ENCODE measurements around the gene TSPEAR.
A peak's percentile ranks its signal among the peaks of the same experiment; 100 is the strongest.

TSPEAR gene

DNA sequence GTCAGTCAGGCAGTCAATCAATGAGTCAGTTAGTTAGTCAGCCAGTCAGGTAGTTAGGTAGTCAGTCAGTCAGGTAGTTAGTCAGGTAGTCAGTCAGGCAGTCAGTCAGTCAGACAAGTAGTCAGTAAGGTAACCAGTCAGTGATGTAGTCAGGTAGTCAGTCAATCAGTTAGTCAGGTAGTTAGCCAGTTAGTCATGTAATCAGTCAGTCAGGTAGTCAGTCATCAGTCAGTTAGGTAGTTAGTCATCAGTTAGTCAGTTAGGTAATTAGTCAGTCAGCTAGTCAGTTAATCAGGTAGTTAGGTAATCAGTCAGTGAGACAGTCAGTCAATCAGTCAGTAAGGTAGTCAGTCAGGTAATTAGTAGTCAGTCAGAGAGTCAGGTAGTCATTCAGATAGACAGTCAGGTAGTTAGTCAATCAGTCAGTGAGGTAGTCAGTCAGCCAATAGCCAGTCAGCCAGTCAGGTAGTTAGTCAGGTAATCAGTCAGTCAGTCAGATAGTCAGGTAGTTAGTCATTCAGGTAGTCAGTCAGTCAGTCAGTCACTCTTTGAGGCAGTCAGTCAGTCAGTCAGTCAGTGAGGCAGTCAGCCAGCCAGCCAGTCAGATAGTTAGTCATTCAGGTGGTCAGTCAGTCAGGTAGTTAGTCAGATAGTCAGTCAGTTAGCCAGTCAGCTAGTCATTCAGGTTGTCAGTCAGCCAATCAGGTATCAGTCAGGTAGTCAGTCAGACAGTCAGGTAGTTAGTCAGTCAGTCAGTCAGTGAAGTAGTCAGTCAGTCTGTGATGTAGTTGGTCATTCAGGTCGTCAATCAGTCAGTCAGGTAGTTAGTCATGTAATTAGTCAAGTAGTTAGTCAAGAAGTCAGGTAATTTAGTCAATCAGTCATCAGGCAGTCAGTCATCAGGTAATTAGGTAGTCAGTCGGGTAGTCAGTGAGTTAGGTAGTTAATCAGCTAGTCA lies 186.7 kb downstream of the TSPEAR start:
- ATAC-seq (replicated peaks) = no peak
- DNase-seq = no peak
- no peak overlapping the region for H3K27ac Mint-ChIP-seq
- no peaks in the 10 kb centered on the region for H3K9me3 Mint-ChIP-seq
- H3K36me3 Mint-ChIP-seq (ENCODE audit: insufficient read depth) = no peaks in the 10 kb centered on the region
- H3K4me1 Mint-ChIP-seq (ENCODE audit: low read depth in 2 of 2) = no peaks in the 10 kb centered on the region
- H3K4me3 Mint-ChIP-seq = no peak overlapping the region
- H3K27me3 Mint-ChIP-seq = peaks cover 0 to 15% of the 10 kb centered on the region in 2 donors

DNA sequence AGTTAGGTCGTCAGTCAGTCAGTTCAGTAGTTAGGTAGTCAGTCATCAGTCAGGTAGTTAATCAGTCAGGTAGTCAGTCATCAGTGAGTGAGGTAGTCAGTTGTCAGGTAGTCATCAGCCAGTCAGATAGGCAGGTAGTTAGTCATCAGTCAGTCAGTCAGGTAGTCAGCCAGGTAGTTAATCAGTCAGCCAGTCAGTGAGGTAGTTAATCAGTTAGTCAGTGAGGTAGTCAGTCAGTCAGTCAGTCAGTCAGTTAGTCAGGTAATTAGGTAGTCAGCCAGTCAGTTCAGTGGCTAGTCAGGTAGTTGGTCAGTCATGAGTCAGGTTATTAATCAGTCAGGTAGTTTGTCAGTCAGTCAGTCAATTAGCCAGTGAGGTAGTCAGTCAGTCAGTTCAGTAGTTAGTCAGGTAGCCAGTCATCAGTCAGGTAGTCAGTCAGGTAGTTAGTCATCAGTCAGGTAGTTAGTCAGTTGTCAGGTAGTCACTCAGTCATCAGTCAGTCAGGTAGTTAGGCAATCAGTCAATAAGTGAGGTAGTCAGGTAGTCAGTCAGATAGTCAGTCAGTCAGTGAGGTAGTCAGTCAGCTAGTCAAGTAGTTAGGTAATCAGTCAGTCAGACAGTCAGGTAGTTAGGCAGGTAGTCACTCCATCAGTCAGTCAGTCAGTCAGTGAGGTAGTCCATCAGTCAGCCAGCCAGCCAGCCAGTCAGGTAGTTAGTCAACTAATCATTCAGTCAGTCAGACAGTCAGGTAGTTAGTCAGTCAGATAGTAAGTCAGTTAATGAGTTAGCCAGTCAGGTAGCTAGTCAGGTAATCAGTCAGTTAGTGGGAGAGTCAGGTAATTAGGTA lies 187.6 kb downstream of the TSPEAR start:
- ATAC-seq (replicated peaks) (no peak), DNase-seq (no peak)
- H3K36me3 Mint-ChIP-seq (ENCODE audit: insufficient read depth) = no peaks in the 10 kb centered on the region
- H3K27me3 Mint-ChIP-seq = peaks cover 0 to 13% of the 10 kb centered on the region in 2 donors
- H3K27ac Mint-ChIP-seq = no peak overlapping the region
- no peaks in the 10 kb centered on the region for H3K4me1 Mint-ChIP-seq (ENCODE audit: low read depth in 2 of 2)
- no peak overlapping the region for H3K4me3 Mint-ChIP-seq
- no peaks in the 10 kb centered on the region for H3K9me3 Mint-ChIP-seq

DNA sequence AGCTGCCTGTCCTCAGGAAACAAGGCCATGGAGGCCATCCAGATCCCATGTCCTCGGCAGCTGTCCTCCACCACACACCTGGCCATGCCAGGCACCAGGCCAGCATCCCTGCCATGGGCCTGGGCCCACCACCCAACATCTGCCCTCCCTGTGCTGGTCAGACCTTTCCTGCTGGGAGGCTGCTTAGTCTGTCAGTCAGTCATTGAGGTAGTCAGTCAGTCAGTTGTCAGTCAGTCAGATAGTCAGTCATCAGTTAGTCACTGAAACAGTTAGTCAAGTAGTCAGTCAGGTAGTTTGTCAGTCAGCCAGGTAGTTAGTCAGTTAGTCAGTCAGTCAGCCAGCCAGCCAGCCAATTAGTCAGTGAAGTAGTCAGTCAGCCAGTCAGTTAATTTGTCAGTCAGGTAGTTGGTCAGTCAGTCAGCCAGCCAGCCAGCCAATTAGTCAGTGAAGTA lies 188.6 kb downstream of the TSPEAR start:
- no peak overlapping the region for H3K27ac Mint-ChIP-seq
- H3K9me3 Mint-ChIP-seq = no peaks in the 10 kb centered on the region
- H3K27me3 Mint-ChIP-seq = peaks cover 0 to 12% of the 10 kb centered on the region in 2 donors
- DNase-seq = no peak
- H3K36me3 Mint-ChIP-seq (ENCODE audit: insufficient read depth) = no peaks in the 10 kb centered on the region
- no peak overlapping the region for H3K4me3 Mint-ChIP-seq
- H3K4me1 Mint-ChIP-seq (ENCODE audit: low read depth in 2 of 2) = no peaks in the 10 kb centered on the region
- ATAC-seq (replicated peaks) = no peak

DNA sequence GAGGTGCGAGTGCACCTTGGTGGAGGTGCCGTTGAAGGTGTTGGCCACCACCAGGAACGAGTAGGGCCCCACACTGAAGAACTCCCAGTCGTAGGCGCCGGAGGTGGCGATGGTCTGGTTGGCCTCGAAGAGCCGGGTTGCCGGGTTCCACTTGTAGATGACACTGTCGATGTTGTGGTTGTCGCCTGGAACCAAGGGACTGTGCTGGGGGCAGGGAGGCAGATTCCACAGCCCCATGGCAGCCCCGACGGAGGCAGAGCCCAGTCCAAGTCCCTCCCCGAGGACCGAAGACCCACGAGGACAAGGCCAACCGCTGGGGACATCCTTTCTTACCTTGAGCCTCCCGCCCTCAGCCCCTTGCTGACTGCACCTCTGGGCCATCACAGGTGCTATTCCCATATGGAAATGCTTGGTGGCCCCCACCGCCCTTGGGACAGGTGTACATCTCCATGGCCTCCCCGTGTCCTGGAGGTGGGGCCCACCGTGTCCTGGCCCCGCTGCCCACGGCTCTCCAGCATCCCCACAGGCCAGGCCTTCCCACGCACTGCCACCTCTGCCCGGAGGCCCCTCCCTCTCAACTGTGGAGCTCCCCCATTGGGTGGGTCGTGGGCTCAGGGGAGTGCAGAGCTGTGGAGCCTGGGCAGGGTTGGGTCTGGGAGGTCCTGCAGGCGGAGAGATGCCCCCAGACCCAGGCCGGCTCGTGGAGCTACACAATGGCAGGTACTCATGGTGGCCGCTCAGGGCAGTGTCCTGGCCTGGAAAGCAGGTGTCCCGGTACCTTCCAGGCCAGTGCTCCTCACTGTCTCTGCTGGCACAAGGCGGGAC lies 189.2 kb downstream of the TSPEAR start:
- Mint-ChIP-seq H3K36me3 (ENCODE audit: insufficient read depth) (no peaks in the 10 kb centered on the region), H3K4me3 (no peak overlapping the region), H3K9me3 (no peaks in the 10 kb centered on the region), H3K4me1 (ENCODE audit: low read depth in 2 of 2) (no peaks in the 10 kb centered on the region), H3K27me3 (peaks cover 0 to 12% of the 10 kb centered on the region in 2 donors), H3K27ac (no peak overlapping the region)
- ATAC-seq (replicated peaks) (no peak), DNase-seq (no peak)

DNA sequence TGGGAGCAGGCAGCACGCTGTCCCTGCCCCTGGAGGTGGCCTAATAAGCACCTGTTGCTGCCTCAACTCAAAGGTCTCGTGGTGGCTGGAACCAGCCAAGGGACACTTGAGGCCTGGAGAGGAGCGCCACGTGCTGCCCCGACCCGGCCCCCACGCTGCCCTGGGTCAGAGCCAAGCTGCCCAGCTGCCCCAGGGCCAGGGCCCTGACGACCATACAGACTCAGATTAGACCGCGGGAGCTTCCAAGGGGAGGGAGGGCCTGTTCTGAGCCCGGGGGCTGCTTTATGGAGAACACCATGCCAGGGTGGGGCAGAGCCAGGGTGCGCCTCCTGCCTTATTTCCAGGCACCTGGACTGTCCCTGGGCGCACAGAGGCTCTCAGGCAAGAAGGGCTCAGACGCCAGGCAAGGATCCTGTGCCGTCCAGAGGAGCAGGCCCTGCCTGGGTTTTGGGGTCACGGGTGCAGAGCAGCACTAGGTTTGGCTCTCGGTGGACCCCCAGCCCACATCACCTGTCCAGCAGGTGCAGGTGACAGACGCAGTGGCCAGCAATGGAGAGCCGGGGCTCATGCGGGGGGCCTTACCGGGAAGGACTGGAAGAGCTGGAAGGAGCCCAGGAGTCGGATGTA lies 190.0 kb downstream of the TSPEAR start:
- Mint-ChIP-seq H3K4me3 (no peak overlapping the region), H3K36me3 (ENCODE audit: insufficient read depth) (no peaks in the 10 kb centered on the region), H3K27ac (no peak overlapping the region), H3K4me1 (ENCODE audit: low read depth in 2 of 2) (peaks cover 0 to 3% of the 10 kb centered on the region in 2 donors), H3K27me3 (peaks cover 0 to 12% of the 10 kb centered on the region in 2 donors), H3K9me3 (no peaks in the 10 kb centered on the region)
- ATAC-seq (replicated peaks) = no peak
- DNase-seq = no peak

DNA sequence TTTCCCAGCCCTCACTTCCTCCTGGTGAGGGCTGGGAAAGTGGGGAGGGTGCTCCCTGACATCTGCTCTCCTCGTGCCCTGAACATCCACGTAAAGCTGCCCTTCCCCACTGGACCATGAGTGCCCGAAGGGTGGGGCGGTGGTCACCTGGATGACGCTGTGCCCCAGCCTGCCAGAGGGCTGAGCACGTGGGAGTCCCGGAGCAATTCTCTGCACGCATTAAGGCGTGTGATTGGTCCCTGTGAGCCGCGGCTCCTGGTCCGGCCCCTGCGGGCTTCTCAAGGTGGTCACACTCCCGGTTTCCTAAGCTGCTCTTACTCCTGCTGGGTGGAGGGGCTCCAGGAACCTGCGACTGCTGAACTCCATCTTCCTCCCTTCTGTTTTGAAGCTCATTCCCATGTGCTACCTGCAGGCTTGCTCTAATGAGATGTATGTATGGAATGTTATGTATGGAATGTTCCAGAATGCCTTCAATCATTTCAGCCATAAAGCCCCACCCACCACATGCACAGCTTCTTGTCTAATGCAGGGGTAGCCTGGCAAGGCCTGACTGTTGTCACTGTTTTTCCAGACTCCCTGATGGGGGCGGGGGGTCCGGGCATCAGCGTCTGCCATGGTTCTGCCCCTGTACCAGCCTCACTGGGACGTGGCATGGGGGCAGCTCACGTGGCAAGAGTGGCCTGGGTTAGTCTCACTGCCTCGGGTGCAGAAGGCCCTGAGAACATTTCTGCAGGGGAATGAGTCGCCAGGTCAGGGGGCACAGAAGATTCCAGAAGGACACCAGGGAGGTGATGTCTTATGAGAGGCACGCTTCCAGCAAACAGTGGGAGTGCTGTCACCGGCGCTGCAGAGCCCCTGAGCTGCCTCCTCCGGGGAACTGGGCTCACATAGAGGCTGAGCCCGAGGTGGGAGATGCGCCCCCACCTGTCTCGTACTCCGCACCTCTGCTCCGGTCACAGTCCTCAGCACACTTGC lies 190.8 kb downstream of the TSPEAR start:
- peaks cover 0 to 3% of the 10 kb centered on the region in 2 donors for H3K4me1 Mint-ChIP-seq (ENCODE audit: low read depth in 2 of 2)
- DNase-seq = no peak
- no peak overlapping the region for H3K4me3 Mint-ChIP-seq
- no peak overlapping the region for H3K27ac Mint-ChIP-seq
- no peaks in the 10 kb centered on the region for H3K36me3 Mint-ChIP-seq (ENCODE audit: insufficient read depth)
- no peak for ATAC-seq (replicated peaks)
- peaks cover 0 to 12% of the 10 kb centered on the region in 2 donors for H3K27me3 Mint-ChIP-seq
- no peaks in the 10 kb centered on the region for H3K9me3 Mint-ChIP-seq

DNA sequence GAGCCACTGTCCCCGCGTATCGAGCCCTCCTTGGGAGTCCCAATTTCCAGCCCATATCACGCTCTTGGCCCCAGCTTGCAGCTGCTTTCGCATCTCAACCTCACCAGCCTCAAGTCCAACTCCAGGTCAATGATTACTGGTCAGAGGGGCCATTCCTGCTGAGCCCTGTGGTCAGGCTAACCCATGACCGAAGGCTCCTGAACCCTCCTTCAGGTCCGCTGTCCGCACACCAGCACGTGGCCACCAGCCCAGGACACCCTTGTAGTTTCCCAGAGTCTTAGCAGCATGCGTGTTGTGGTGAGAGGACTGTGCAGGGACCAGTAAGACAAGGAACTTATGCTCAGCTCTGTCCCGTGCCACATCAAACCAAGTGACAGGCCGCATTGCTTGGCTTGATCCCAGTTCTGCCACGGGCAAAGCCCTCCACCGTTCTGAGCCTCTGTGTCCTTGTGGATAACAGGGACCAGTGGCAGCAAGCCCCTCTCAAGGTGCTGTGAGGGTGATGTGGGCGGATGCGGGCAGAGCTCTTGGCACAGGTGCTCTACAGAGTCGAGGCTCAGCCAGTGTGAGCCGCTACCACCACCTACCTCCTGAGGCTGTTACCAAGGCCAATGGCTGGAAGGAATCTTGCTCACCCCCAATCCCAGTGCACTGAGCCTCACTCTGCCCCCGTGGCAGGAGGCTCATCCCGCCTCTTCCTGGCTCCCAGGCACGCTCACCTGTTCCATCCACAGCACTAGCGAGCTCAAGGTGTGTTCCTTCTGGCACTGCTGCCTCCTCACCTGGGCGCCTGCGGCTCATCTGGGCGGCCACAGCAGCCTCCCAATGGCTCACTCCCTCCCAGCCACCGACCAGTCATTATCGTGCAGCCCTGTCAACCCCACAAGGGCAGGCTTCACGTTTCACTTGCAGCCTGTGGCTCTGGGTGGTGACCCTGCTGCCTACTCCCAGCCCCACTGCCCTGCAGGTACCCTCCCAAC lies 191.7 kb downstream of the TSPEAR start:
- Mint-ChIP-seq H3K36me3 (ENCODE audit: insufficient read depth) (no peaks in the 10 kb centered on the region), H3K27ac (no peak overlapping the region), H3K27me3 (peaks cover 0 to 12% of the 10 kb centered on the region in 2 donors), H3K4me3 (no peak overlapping the region), H3K9me3 (no peaks in the 10 kb centered on the region), H3K4me1 (ENCODE audit: low read depth in 2 of 2) (peaks cover 0 to 3% of the 10 kb centered on the region in 2 donors)
- DNase-seq (no peak), ATAC-seq (replicated peaks) (no peak)

DNA sequence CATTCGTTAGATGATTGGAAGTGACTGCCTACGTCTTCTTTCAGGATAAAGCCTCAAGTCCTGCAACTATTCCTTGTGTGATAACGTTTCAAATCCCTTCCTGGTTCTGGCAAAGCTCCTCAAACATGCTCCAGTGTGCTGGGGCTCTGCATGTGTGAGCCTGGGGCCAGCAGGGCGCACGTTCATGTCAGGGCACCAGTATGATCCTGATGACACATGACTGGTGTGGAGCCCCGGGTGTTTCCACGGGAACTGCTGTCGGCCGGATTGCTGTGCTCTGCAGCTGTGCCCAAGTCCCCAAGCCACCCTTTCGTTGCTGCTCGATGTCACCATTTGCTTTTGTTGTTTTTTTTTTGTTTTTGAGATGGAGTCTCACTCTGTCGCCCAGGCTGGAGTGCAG lies 192.7 kb downstream of the TSPEAR start:
- Mint-ChIP-seq H3K9me3 (no peaks in the 10 kb centered on the region), H3K36me3 (ENCODE audit: insufficient read depth) (no peaks in the 10 kb centered on the region), H3K27me3 (peaks cover 0 to 12% of the 10 kb centered on the region in 2 donors), H3K27ac (no peak overlapping the region), H3K4me1 (ENCODE audit: low read depth in 2 of 2) (peaks cover 0 to 3% of the 10 kb centered on the region in 2 donors), H3K4me3 (no peak overlapping the region)
- no peak for DNase-seq
- ATAC-seq (replicated peaks) = no peak

DNA sequence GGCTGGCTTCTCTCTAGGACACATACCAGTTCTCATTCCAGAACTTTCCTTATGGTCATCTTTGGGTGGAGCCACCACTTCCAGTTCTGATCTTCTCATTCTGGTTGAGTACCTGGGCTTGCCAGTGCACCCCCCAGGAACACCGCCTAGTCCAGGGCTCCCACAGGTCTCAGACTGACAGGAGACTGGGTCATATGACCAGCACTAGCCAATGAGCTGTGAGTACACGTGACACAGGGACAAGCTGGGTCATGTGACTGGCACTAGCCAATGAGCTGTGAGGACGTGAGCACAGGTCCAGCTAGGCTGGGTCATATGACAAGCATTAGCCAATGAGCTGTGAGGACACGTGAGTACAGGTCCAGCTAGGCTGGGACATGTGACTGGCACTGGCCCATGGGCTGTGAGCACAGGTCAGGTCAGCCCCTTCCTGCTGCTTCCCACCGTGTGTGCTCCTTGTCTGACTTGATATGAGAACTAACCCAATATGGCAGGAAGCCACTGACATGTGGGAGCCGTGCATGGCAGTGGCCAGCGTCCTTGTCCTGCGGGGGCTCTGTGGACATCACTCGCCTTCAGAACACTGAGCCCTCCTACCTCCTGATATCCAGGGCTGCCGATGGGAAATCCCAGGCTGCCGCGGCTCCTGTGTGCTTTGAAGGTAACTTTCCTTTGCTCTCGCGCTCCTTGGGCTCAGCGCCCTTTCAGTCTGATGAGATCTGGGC lies 194.0 kb downstream of the TSPEAR start:
- no peaks in the 10 kb centered on the region for H3K36me3 Mint-ChIP-seq (ENCODE audit: insufficient read depth)
- H3K4me1 Mint-ChIP-seq (ENCODE audit: low read depth in 2 of 2) = peaks cover 0 to 3% of the 10 kb centered on the region in 2 donors
- H3K27ac Mint-ChIP-seq = peak overlapping the region in 1 of 2 donors; percentile 47
- H3K4me3 Mint-ChIP-seq = no peak overlapping the region
- no peaks in the 10 kb centered on the region for H3K9me3 Mint-ChIP-seq
- DNase-seq = no peak
- H3K27me3 Mint-ChIP-seq = peaks cover 0 to 12% of the 10 kb centered on the region in 2 donors
- no peak for ATAC-seq (replicated peaks)

DNA sequence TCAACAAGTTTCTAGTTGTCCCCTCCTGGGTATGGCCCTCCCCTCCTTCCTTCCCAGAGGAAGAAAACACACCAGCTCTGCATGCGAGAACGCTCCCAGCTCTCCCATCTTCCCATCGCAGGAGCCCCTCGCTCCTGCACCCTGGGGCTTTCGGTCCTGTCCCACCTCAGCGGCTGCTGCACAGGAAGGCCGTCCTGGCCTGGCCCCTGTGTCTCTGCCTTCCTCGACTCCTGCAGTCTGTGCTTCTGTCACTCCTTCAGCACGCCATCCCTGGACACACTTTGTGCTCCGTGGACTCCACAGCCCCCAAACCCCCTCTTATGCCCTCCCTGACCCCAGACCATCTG lies 194.6 kb downstream of the TSPEAR start:
- H3K4me3 Mint-ChIP-seq = no peak overlapping the region
- H3K36me3 Mint-ChIP-seq (ENCODE audit: insufficient read depth) = no peaks in the 10 kb centered on the region
- peaks cover 0 to 12% of the 10 kb centered on the region in 2 donors for H3K27me3 Mint-ChIP-seq
- no peak overlapping the region for H3K27ac Mint-ChIP-seq
- no peaks in the 10 kb centered on the region for H3K9me3 Mint-ChIP-seq
- ATAC-seq (replicated peaks) = no peak
- no peak for DNase-seq
- H3K4me1 Mint-ChIP-seq (ENCODE audit: low read depth in 2 of 2) = peaks cover 0 to 3% of the 10 kb centered on the region in 2 donors

Measured in effector memory CD8-positive, alpha-beta T cell (primary cell).